Measurements from ENCODE around the gene UGT3A1.

The UGT3A1 gene

GRCh38 chr5:35903631-35904203 is 87.5 kb downstream of the UGT3A1 start:
- DNase-seq, result no peak

GRCh38 chr5:35902046-35902672 is 89.0 kb downstream of the UGT3A1 start:
- DNase-seq, result peak; percentile 60

All from EL (cell line).